Activated naive CD8-positive, alpha-beta T cell treated with anti-CD3 and anti-CD28 coated beads for 36 hours (primary cell): Measurements from ENCODE around the gene GNAL. TPM values are rescaled to one million over a fixed set of nuclear protein-coding genes. Genes with fewer than 3 reads are reported as not detected.
A peak's percentile ranks its signal among the peaks of the same experiment; 100 is the strongest.

Experiments used
- DNase-seq: peaks from one replicate; pipeline ENCODE4 v3.0.0; 2021
- H3K27ac Mint-ChIP-seq: one replicate; pipeline ENCODE4 v1.8.0; 2022; ENCODE audit warnings: mild to moderate bottlenecking, moderate library complexity, mixed read lengths
- H3K27me3 Mint-ChIP-seq: one replicate; pipeline ENCODE4 v1.8.0; 2022; ENCODE audit warnings: mild to moderate bottlenecking, mixed read lengths
- H3K36me3 Mint-ChIP-seq: one replicate; pipeline ENCODE4 v1.8.0; 2021; ENCODE audit warnings: mild to moderate bottlenecking, mixed read lengths
- H3K4me1 Mint-ChIP-seq: one replicate; pipeline ENCODE4 v1.8.0; 2021; ENCODE audit warnings: mixed read lengths
- H3K4me3 Mint-ChIP-seq: one replicate; pipeline ENCODE4 v1.8.0; 2022; ENCODE audit warnings: mild to moderate bottlenecking, moderate library complexity, mixed read lengths
- H3K9me3 Mint-ChIP-seq: one replicate; pipeline ENCODE4 v1.8.0; 2022; ENCODE audit warnings: mixed read lengths
- total RNA-seq, 2 experiments: library from RNA; stranded (reverse); gene quantifications; one replicate each; pipeline ENCODE4 v1.2.3, GENCODE V29; 2021

The GNAL gene
- total RNA-seq, 2 experiments from 2014 or later, result 0.04 TPM; not detected in 1

DNA sequence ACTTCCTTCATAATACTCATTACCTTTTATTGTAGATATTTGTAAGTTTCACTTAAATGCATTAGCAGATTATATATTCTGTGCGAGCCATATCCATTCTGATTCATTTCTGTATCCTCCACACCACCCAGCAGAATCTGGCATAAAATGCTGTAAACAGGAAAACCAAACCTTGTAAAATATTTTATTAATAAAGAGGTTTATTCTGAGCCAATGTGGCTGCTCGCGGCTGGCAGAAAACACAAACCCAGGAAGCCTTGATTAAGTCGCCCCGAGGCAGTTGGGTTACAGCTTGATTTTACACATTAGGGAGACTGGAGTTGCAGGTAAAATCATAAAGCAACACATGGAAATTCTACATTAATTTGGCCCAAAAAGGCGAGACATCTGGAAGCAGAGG lies 40.5 kb downstream of the GNAL start:
- Mint-ChIP-seq H3K27me3 (peaks cover 28% of the 10 kb centered on the region), H3K27ac (no peak overlapping the region), H3K9me3 (no peaks in the 10 kb centered on the region), H3K4me3 (no peak overlapping the region), H3K36me3 (no peaks in the 10 kb centered on the region), H3K4me1 (no peaks in the 10 kb centered on the region)
- DNase-seq, result no peak

GRCh38 chr18:11733031-11733430 lies 44.0 kb downstream of the GNAL start:
- no peak overlapping the region for H3K27ac Mint-ChIP-seq
- peak; percentile 69 for DNase-seq
- no peak overlapping the region for H3K4me3 Mint-ChIP-seq

GRCh38 chr18:11736656-11737055 lies 47.6 kb downstream of the GNAL start:
- Mint-ChIP-seq H3K4me3 (no peak overlapping the region), H3K27me3 (peaks cover 43% of the 10 kb centered on the region), H3K36me3 (no peaks in the 10 kb centered on the region), H3K9me3 (no peaks in the 10 kb centered on the region), H3K27ac (no peak overlapping the region), H3K4me1 (no peaks in the 10 kb centered on the region)
- no peak for DNase-seq

More at GRCh38 chr18:11733031-11733430, 44.0 kb downstream of the GNAL start:
- H3K36me3 Mint-ChIP-seq, result no peaks in the 10 kb centered on the region
- H3K27me3 Mint-ChIP-seq, result peaks cover 40% of the 10 kb centered on the region
- H3K4me1 Mint-ChIP-seq, result no peaks in the 10 kb centered on the region
- H3K9me3 Mint-ChIP-seq, result no peaks in the 10 kb centered on the region

GRCh38 chr18:11739893-11740292 lies 50.8 kb downstream of the GNAL start:
- H3K36me3 Mint-ChIP-seq, result no peaks in the 10 kb centered on the region
- no peak overlapping the region for H3K4me3 Mint-ChIP-seq
- no peak overlapping the region for H3K27ac Mint-ChIP-seq
- H3K9me3 Mint-ChIP-seq, result no peaks in the 10 kb centered on the region
- peaks cover 33% of the 10 kb centered on the region for H3K27me3 Mint-ChIP-seq
- no peak for DNase-seq
- H3K4me1 Mint-ChIP-seq, result no peaks in the 10 kb centered on the region

- H3K27ac Mint-ChIP-seq, result no peak overlapping the region
- no peak for DNase-seq
- no peak overlapping the region for H3K4me3 Mint-ChIP-seq
- no peaks in the 10 kb centered on the region for H3K4me1 Mint-ChIP-seq
- no peaks in the 10 kb centered on the region for H3K36me3 Mint-ChIP-seq
- peaks cover 29% of the 10 kb centered on the region for H3K27me3 Mint-ChIP-seq
- H3K9me3 Mint-ChIP-seq, result no peaks in the 10 kb centered on the region
These were observed 51.4 kb downstream of the GNAL start for GRCh38 chr18:11740461-11740860.

- Mint-ChIP-seq H3K27me3 (peaks cover 34% of the 10 kb centered on the region), H3K36me3 (no peaks in the 10 kb centered on the region), H3K9me3 (no peaks in the 10 kb centered on the region), H3K4me1 (no peaks in the 10 kb centered on the region), H3K27ac (no peak overlapping the region), H3K4me3 (no peak overlapping the region)
- DNase-seq, result no peak
These were observed 52.6 kb downstream of the GNAL start for GRCh38 chr18:11741505-11742145.

GRCh38 chr18:11745521-11745920 lies 56.5 kb downstream of the GNAL start:
- Mint-ChIP-seq H3K27me3 (peaks cover 51% of the 10 kb centered on the region), H3K27ac (no peak overlapping the region), H3K4me3 (no peak overlapping the region), H3K4me1 (no peaks in the 10 kb centered on the region), H3K9me3 (no peaks in the 10 kb centered on the region), H3K36me3 (no peaks in the 10 kb centered on the region)
- DNase-seq, result no peak

DNA sequence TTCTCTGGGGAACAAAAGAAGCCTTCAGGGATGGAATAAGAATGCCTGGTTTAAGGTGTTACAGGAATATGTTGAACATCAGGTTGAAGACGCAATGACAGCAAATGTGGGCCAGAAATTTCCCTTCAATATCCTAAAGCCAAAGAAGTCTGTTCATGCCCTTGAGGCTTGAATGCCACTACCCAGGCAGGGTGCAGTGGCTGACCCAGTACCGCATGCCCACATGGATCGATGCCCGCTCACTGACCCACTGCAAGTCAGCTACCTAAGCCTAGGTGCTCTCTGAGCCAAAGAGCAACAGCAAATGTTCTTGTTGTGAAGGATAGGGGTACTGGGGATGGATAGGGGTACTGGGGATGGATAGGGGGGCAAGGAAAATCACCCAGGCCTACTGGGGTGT lies 58.2 kb downstream of the GNAL start:
- DNase-seq, result no peak
- Mint-ChIP-seq H3K4me1 (peaks cover 6% of the 10 kb centered on the region), H3K4me3 (no peak overlapping the region), H3K27ac (no peak overlapping the region), H3K27me3 (peaks cover 55% of the 10 kb centered on the region), H3K36me3 (no peaks in the 10 kb centered on the region), H3K9me3 (no peaks in the 10 kb centered on the region)

- no peak for DNase-seq
- H3K4me3 Mint-ChIP-seq, result no peak overlapping the region
- H3K36me3 Mint-ChIP-seq, result no peaks in the 10 kb centered on the region
- no peaks in the 10 kb centered on the region for H3K9me3 Mint-ChIP-seq
- H3K27me3 Mint-ChIP-seq, result peaks cover 54% of the 10 kb centered on the region
- no peak overlapping the region for H3K27ac Mint-ChIP-seq
- peaks cover 7% of the 10 kb centered on the region for H3K4me1 Mint-ChIP-seq
These were observed 58.7 kb downstream of the GNAL start for GRCh38 chr18:11747731-11748130.

GRCh38 chr18:11749305-11749704 lies 60.2 kb downstream of the GNAL start:
- Mint-ChIP-seq H3K4me3 (no peak overlapping the region), H3K36me3 (no peaks in the 10 kb centered on the region), H3K27ac (no peak overlapping the region), H3K27me3 (peaks cover 57% of the 10 kb centered on the region), H3K4me1 (peaks cover 8% of the 10 kb centered on the region), H3K9me3 (no peaks in the 10 kb centered on the region)
- no peak for DNase-seq

DNA sequence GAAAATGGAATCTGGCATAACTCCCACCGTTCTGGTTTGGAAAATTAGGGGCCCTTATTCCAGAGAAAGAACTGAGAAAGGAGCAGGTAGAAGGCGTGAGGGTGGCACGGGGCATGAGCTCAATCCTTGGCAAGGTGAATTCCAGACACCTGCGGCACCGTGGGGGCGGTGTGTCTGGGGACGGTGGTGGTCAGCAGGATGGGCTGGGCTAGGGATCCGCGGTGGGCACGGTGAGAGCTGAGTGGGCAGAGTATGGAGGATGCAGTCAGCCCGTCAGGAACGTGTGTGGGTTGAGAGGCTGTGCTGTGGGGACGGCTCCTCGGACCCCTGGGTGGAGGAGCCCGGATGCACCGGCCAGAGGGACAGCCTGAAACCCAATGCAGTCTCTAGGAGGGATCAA lies 61.1 kb downstream of the GNAL start:
- Mint-ChIP-seq H3K4me3 (no peak overlapping the region), H3K4me1 (peaks cover 8% of the 10 kb centered on the region), H3K27me3 (peaks cover 63% of the 10 kb centered on the region), H3K27ac (no peak overlapping the region), H3K9me3 (no peaks in the 10 kb centered on the region), H3K36me3 (no peaks in the 10 kb centered on the region)
- no peak for DNase-seq

DNA sequence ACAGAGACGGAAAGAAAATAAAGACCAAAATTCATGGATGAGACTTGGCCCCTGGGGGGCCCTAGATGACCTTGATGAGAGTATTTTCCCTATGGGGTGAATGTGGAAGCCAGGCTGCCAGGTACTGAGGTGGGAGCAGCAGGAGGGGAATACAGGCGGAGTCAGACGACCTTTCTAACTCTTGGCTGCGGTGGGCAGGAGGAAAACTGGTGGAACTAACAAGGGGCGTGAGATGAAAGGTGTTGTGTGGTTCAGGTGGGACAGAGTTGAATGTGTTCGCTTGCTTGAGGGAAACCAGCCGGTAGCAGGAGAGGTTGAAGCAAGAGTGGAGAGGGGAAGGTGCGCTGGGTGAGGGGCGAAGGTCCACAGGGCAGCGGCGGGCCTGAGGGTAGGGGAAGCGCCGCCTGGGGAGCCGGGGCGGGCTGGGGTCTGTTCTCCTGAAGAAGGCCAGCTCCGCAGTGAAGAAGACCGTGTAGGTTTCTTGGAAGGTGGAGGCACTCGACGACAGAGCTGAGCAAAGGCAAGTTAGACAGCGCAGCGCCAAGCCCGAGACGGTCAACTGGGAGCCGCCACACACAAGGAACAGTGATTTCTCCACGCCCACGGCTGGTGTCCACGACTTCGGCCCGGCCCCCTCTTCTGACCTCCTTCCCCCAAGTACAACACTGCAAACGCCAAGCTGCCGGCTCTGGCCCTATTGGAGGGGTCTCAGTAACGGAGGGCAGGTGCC lies 61.7 kb downstream of the GNAL start:
- Mint-ChIP-seq H3K36me3 (no peaks in the 10 kb centered on the region), H3K27ac (no peak overlapping the region), H3K4me1 (peaks cover 8% of the 10 kb centered on the region), H3K4me3 (no peak overlapping the region), H3K9me3 (no peaks in the 10 kb centered on the region), H3K27me3 (peaks cover 66% of the 10 kb centered on the region)
- DNase-seq, result no peak

GRCh38 chr18:11751341-11752115 lies 62.5 kb downstream of the GNAL start:
- Mint-ChIP-seq H3K4me1 (peaks cover 8% of the 10 kb centered on the region), H3K4me3 (peak overlapping the region; percentile 18), H3K27me3 (peaks cover 63% of the 10 kb centered on the region), H3K9me3 (no peaks in the 10 kb centered on the region), H3K36me3 (no peaks in the 10 kb centered on the region), H3K27ac (no peak overlapping the region)
- no peak for DNase-seq

GRCh38 chr18:11752116-11752911 lies 63.2 kb downstream of the GNAL start:
- Mint-ChIP-seq H3K36me3 (no peaks in the 10 kb centered on the region), H3K27ac (no peak overlapping the region), H3K9me3 (no peaks in the 10 kb centered on the region), H3K27me3 (peaks cover 55% of the 10 kb centered on the region), H3K4me1 (peaks cover 8% of the 10 kb centered on the region), H3K4me3 (peak overlapping the region; percentile 57)
- DNase-seq, result peak; percentile 32

DNA sequence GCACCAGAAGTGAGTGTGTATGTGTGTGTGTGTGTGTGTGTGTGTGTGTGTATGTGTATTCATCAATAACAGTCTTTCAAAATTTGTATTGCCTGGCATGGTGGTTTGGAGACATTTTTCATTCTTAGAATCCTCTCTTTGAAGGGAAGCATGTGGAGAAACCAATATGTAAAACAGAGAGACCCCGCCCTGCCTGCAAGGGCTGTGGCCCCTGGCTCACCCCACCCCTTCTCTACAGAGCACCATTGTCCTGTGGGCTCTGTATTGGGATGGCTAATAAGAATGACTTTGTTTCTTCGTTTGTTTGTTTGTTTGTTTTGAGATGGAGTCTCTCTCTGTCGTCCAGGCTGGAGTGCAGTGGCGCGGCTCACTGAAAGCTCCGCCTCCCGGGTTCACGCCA lies 65.9 kb downstream of the GNAL start:
- DNase-seq, result no peak
- Mint-ChIP-seq H3K27ac (no peak overlapping the region), H3K4me1 (peaks cover 8% of the 10 kb centered on the region), H3K4me3 (no peak overlapping the region), H3K36me3 (no peaks in the 10 kb centered on the region), H3K9me3 (no peaks in the 10 kb centered on the region), H3K27me3 (peaks cover 47% of the 10 kb centered on the region)
